Cardiac muscle cell (in vitro differentiated cells and primary cell): Measurements from ENCODE around the gene NBPF26. TPM values are rescaled to one million over a fixed set of nuclear protein-coding genes. Genes with fewer than 3 reads are reported as not detected.
"Not testable (repeated sequence)": the region's sequence is repeated elsewhere in the genome, so short reads cannot be mapped to it uniquely, and the experiment has no call there.

ENCODE experiments used
- DNase-seq, 2 donors: peaks; one replicate each; pipeline versions ENCODE4 v3.0.0 to v3.0.0-alpha.2; 2010 to 2017; ENCODE audit warnings: low read depth in 1 of 2, low spot score in 1 of 2
- H3K27ac ChIP-seq: fragments of 200-600 bp; sonication (generic); 2 replicates; pipeline ENCODE4 v1.5.1; 2016
- H3K27me3 ChIP-seq: fragments of 200-600 bp; sonication (generic); 2 replicates; pipeline ENCODE4 v1.6.0; 2016; ENCODE audit warnings: control low read depth
- H3K36me3 ChIP-seq: fragments of 200-600 bp; sonication (generic); 2 replicates; pipeline ENCODE4 v1.5.1; 2016; ENCODE audit warnings: control low read depth
- H3K4me1 ChIP-seq: fragments of 200-600 bp; sonication (generic); 2 replicates; pipeline ENCODE4 v1.8.1; 2017; ENCODE audit warnings: low read depth, mild to moderate bottlenecking, mixed run types
- H3K4me3 ChIP-seq: fragments of 200-600 bp; sonication (generic); 2 replicates; pipeline ENCODE4 v1.5.1; 2016; ENCODE audit warnings: mild to moderate bottlenecking
- H3K9me3 ChIP-seq: fragments of 200-600 bp; sonication (generic); 2 replicates; pipeline ENCODE4 v1.5.1; 2017; ENCODE audit warnings: low read depth, mild to moderate bottlenecking, control low read depth
- polyA plus RNA-seq: library from polyadenylated mRNA; unstranded; fragments of >200 nt; fragmentation: Nextera tagmentation; extraction: Ambion mirVana; gene quantifications from 2 replicates; pipeline ENCODE4 v1.2.1, GENCODE V29; 2016
- total RNA-seq: library from RNA; depleted of rRNA; stranded (reverse); fragments of >200 nt; gene quantifications from 2 replicates; pipeline ENCODE4 v1.2.3, GENCODE V29; 2016

The NBPF26 gene
- total RNA-seq (8.7 and 17.2 TPM in 2 replicates), polyA plus RNA-seq (6.2 and 7.1 TPM in 2 replicates)

- Histone ChIP-seq H3K27ac (peak within 1 kb of the TSS; percentile 60), H3K4me3 (peak within 1 kb of the TSS; percentile 65)
- DNase-seq: peak; percentile 54 to 90
Measured at GRCh38 chr1:120723715-120724402, at the start of gene NBPF26. NBPF26 (plus strand) TSS chr1:120723945.

GRCh38 chr1:120680106-120680819 lies 43.5 kb upstream of the NBPF26 start:
- H3K27me3 ChIP-seq, H3K4me3 ChIP-seq, H3K27ac ChIP-seq, H3K9me3 ChIP-seq, DNase-seq, H3K4me1 ChIP-seq, H3K36me3 ChIP-seq: not testable (repeated sequence)

More at GRCh38 chr1:120723715-120724402, at the start of gene NBPF26:
- H3K9me3 ChIP-seq, H3K4me1 ChIP-seq, H3K36me3 ChIP-seq, H3K27me3 ChIP-seq: not testable (repeated sequence)

- not testable (repeated sequence) for H3K4me3 ChIP-seq, H3K27ac ChIP-seq, DNase-seq, H3K36me3 ChIP-seq, H3K4me1 ChIP-seq, H3K9me3 ChIP-seq, H3K27me3 ChIP-seq
Measured at GRCh38 chr1:120680938-120681337, 42.8 kb upstream of the NBPF26 start.

- not testable (repeated sequence) for DNase-seq, H3K4me1 ChIP-seq, H3K27ac ChIP-seq, H3K9me3 ChIP-seq, H3K4me3 ChIP-seq, H3K36me3 ChIP-seq, H3K27me3 ChIP-seq
Measured at GRCh38 chr1:120684397-120684796, 39.3 kb upstream of the NBPF26 start.

- not testable (repeated sequence) for H3K4me3 ChIP-seq, H3K36me3 ChIP-seq, H3K4me1 ChIP-seq
Measured at GRCh38 chr1:120685622-120686021, 38.1 kb upstream of the NBPF26 start.

GRCh38 chr1:120687250-120687649 lies 36.5 kb upstream of the NBPF26 start:
- not testable (repeated sequence) for H3K9me3 ChIP-seq, H3K27ac ChIP-seq, H3K4me1 ChIP-seq, H3K36me3 ChIP-seq, H3K4me3 ChIP-seq, H3K27me3 ChIP-seq, DNase-seq

More at GRCh38 chr1:120685622-120686021, 38.1 kb upstream of the NBPF26 start:
- H3K27me3 ChIP-seq, H3K27ac ChIP-seq, H3K9me3 ChIP-seq, DNase-seq: not testable (repeated sequence)

GRCh38 chr1:120700807-120701562 lies 22.8 kb upstream of the NBPF26 start:
- H3K9me3 ChIP-seq, H3K4me1 ChIP-seq, DNase-seq, H3K27ac ChIP-seq, H3K4me3 ChIP-seq, H3K27me3 ChIP-seq, H3K36me3 ChIP-seq: not testable (repeated sequence)

- H3K4me1 ChIP-seq, H3K9me3 ChIP-seq, H3K27ac ChIP-seq, H3K27me3 ChIP-seq, DNase-seq, H3K36me3 ChIP-seq: not testable (repeated sequence)
- peak overlapping the region; percentile 65 for H3K4me3 ChIP-seq
Measured at GRCh38 chr1:120723358-120723714, 409 bp upstream of the NBPF26 start.

- Histone ChIP-seq H3K4me3 (peak overlapping the region; percentile 65), H3K27ac (peak overlapping the region; percentile 60)
- H3K4me1 ChIP-seq, H3K9me3 ChIP-seq, H3K27me3 ChIP-seq, DNase-seq, H3K36me3 ChIP-seq: not testable (repeated sequence)
Measured at GRCh38 chr1:120724507-120724906, 762 bp downstream of the NBPF26 start.

- not testable (repeated sequence) for H3K4me1 ChIP-seq, DNase-seq, H3K36me3 ChIP-seq, H3K9me3 ChIP-seq, H3K27me3 ChIP-seq, H3K27ac ChIP-seq, H3K4me3 ChIP-seq
Measured at GRCh38 chr1:120728811-120729210, 5.1 kb downstream of the NBPF26 start.

- not testable (repeated sequence) for H3K27ac ChIP-seq, DNase-seq, H3K4me3 ChIP-seq, H3K4me1 ChIP-seq, H3K9me3 ChIP-seq, H3K36me3 ChIP-seq, H3K27me3 ChIP-seq
Measured at GRCh38 chr1:120769090-120769489, 45.3 kb downstream of the NBPF26 start.

GRCh38 chr1:120805452-120805851 lies 81.7 kb downstream of the NBPF26 start:
- DNase-seq: peak in 1 of 2 donors; percentile 49
- H3K9me3 ChIP-seq, H3K4me1 ChIP-seq, H3K27me3 ChIP-seq, H3K36me3 ChIP-seq, H3K27ac ChIP-seq, H3K4me3 ChIP-seq: not testable (repeated sequence)
